ENCODE measurements around the gene ATP2C1.
"Not testable (repeated sequence)": the region's sequence is repeated elsewhere in the genome, so short reads cannot be mapped to it uniquely, and the experiment has no call there.

Gene ATP2C1, protein sequence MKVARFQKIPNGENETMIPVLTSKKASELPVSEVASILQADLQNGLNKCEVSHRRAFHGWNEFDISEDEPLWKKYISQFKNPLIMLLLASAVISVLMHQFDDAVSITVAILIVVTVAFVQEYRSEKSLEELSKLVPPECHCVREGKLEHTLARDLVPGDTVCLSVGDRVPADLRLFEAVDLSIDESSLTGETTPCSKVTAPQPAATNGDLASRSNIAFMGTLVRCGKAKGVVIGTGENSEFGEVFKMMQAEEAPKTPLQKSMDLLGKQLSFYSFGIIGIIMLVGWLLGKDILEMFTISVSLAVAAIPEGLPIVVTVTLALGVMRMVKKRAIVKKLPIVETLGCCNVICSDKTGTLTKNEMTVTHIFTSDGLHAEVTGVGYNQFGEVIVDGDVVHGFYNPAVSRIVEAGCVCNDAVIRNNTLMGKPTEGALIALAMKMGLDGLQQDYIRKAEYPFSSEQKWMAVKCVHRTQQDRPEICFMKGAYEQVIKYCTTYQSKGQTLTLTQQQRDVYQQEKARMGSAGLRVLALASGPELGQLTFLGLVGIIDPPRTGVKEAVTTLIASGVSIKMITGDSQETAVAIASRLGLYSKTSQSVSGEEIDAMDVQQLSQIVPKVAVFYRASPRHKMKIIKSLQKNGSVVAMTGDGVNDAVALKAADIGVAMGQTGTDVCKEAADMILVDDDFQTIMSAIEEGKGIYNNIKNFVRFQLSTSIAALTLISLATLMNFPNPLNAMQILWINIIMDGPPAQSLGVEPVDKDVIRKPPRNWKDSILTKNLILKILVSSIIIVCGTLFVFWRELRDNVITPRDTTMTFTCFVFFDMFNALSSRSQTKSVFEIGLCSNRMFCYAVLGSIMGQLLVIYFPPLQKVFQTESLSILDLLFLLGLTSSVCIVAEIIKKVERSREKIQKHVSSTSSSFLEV

GRCh38 chr3:130893376-130894129 lies at the start of gene ATP2C1:
TSS of gene ATP2C1 (plus strand) at chr3:130894084. CDS start at chr3:130894770, 686 bp downstream.
- DNase-seq: peak; percentile 73 to 88 (median 86)

DNA sequence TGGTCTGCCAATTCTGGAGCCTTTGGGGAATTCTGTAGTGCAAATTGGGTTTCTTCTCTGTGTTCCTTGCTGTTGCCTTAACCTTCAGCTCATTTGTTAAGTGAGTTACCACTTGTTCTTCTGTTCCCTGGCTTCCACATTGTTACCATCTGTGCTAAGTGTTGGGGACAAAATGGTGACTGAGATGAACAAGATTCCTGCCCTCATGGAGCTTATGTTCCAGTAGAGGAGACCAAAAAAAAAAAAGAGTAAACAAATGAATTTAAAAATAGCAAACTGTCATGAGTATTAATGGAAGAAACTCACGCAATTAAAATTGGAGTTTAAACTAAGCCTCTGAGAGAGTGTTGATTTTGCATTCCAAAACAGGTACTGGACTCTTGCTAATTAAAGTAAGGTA lies 49.4 kb upstream of the ATP2C1 start:
- DNase-seq: no peak

DNA sequence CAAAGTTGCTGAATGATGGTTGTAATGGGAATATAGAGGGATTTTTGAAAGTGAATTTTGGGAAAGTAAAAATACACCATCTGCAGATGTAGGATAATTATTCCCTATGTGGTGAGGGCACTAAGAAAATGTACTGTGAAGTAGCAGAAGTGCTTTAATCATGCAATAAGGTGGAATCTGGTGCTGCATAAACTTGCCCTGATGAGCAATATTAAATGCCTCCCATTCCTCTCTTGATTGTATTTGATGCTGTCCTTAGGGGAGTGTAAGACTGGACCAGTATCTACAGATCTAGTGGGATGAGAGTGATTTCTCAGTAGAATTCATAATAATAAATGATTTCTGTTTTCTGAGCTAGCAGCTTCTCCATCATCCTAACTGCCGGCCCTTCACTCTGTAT lies 47.7 kb upstream of the ATP2C1 start:
- DNase-seq: no peak

GRCh38 chr3:130849091-130849552 lies 44.8 kb upstream of the ATP2C1 start:
- DNase-seq: no peak

DNA sequence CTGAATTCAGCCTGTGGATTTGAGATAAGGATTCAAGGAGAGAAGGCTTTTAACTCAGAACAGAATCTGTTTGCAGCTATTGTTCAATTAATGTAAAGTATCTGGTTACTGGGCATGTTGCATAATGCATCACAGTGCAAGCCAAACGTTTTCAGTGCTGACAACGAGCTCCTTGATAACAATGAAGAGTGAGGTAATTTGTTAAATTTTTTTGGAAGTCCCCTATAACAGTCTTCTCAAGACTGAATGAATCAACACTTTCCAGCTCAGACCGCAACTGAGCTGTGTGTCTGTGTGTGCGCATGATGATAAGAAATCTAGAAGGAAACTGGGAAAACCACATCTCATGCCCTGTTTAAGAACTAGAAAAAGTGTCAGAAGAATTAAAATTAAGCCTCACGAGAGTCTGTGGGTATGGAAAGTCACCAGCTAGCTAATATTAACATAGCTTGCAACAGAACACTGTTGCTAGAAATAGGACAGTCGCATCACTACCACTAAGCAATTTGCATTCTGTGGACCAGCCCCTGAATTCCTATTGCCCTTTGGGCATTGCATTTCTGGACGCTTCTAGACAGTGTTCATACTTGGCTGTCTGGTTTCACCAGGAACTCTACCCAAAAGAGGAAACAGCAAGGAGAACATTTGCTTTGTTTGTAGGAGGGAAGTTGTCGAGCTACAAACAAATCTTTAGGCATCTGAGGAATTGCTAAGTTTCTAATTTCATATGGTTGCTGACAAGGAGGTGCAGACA lies 43.7 kb upstream of the ATP2C1 start:
- DNase-seq: peak in 1 of 6 experiments; percentile 10

DNA sequence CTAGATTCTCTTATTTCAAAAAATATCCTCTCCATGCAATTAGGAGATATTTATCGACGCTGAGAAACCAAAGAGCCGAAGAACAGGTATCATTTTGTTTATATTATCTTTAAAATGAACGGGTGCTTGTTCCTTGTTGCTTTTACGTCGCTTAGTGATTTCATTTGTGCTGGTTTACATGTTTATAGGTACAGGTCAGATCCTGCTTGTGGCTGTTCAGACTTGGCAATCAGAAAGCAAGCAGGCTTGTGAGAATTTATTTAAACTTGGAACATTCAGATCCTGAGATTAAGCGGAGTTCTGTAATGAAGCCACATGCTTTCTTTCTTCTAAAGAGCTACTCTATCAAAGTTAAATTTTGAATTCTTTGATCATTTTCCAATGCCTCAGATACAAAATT lies 43.0 kb upstream of the ATP2C1 start:
- DNase-seq: no peak

- no peak for DNase-seq
These were observed 42.6 kb upstream of the ATP2C1 start for GRCh38 chr3:130851277-130851676.

GRCh38 chr3:130853581-130853980 lies 40.3 kb upstream of the ATP2C1 start:
- no peak for DNase-seq

DNA sequence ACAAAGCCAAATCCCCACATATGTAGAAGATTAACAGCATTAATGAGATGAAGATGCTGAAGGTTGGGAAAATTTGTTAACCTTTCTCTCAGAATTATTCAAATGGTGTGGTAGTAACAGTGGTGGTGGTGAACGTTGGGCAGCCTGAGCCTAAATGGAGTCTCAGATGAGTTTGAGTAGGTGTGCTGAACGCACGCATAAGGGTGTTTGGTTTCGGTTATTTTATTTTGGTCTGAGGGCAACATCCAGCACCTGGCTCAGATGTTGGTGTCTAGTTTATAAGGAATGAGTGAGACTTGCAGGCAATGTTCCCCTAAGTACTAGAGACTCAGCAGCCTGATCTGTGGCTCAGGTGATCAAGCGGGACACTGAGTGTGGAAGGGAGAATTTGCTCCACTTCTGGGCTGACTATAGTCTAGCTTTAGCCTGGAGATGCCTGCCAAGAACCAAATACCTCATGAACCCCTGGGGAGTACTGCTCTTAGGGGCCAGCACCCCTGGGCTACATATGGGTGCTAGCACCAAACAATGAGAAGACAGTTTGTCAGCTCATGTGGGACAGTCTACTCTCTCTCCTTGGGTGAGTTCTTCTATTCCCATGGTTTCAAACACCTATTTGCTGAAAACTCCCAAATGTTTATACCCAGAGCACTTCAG lies 39.5 kb upstream of the ATP2C1 start:
- DNase-seq: no peak

- no peak for DNase-seq
These were observed 36.4 kb upstream of the ATP2C1 start for GRCh38 chr3:130857336-130858026.

GRCh38 chr3:130862130-130862529 lies 31.8 kb upstream of the ATP2C1 start:
- not testable (repeated sequence) for DNase-seq

GRCh38 chr3:130865489-130865888 lies 28.4 kb upstream of the ATP2C1 start:
- DNase-seq: no peak

DNA sequence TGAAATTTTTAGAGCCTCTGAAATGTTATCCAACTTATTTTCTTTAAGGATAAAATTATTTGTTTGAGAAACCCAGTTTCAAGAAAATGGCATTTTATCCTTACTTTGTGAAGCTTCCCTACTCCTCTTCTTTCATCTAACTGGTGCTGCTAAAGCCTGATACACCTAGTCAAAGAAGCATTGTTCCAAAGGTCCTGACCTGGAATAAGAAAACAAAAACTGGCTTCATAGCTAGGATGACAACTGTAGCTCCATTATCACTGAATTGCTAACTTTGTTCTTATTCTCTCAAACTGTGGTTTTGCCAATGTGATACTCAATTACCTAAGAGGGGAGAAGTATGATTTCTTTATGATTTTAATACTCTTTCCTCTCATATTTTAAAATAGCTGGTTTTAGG lies 27.6 kb upstream of the ATP2C1 start:
- DNase-seq: no peak

- DNase-seq: no peak
These were observed 23.5 kb upstream of the ATP2C1 start for GRCh38 chr3:130870423-130870822.

DNA sequence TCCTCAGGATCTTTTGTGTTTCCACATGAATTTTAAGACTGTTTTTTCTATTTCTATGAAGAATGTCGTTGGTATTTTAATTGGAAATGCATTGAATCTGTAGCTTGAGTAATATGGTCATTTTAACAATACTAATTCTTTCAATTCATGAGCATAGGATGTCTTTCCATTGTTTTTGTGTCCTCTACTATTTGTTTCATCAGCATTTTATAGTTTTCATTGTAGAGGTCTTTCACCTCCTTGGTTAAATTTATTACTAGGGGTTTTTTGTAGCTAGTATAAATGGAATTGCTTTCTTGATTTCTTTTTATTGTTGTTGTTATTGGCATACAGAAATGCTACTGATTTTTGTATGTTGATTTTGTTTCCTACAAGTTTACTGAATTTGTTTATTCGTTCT lies 17.3 kb upstream of the ATP2C1 start:
- no peak for DNase-seq

DNA sequence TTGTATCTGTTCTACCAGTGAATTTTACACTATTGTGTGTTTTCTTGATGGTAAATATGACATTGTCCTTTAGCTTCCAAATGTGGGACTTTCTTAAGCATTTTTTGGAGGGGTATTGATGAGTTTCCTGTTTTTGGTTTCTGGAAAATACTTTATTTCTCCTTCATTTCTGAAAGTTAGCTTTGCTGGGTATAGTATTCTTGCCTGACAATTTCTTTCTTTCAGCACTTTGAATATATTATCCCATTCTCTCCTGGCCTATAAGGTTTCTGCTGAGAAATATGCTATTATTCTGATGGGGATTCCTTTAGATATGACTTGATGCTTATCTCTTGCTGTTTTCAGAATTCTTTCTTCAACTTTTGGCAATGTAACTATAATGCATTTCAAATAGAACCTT lies 15.4 kb upstream of the ATP2C1 start:
- DNase-seq: no peak

- DNase-seq: no peak
These were observed 4.4 kb upstream of the ATP2C1 start for GRCh38 chr3:130889416-130889946.

- DNase-seq: peak; percentile 30 to 88 (median 61)
These were observed 1.0 kb upstream of the ATP2C1 start for GRCh38 chr3:130892759-130893375.

- peak; percentile 27 to 62 (median 56) for DNase-seq
These were observed 474 bp downstream of the ATP2C1 start for GRCh38 chr3:130894130-130894985.
